Ishikawa (cell line): ENCODE data around the gene MRPL42.
A peak's percentile ranks its signal among the peaks of the same experiment; 100 is the strongest.

Source experiments
- CEBPB ChIP-seq: IDR thresholded peaks from 2 replicates; pipeline ENCODE4 v1.6.1; 2012
- CREB1 ChIP-seq: IDR thresholded peaks from 2 replicates; pipeline ENCODE4 v1.6.1; 2012; ENCODE audit warnings: low read depth
- EP300 ChIP-seq: IDR thresholded peaks from 2 replicates; pipeline ENCODE4 v1.6.1; 2012; ENCODE audit warnings: borderline replicate concordance
- FOXM1 ChIP-seq: IDR thresholded peaks from 2 replicates; pipeline ENCODE4 v1.6.1; 2012; ENCODE audit warnings: low read depth, borderline replicate concordance
- NFIC ChIP-seq: IDR thresholded peaks from 2 replicates; pipeline ENCODE4 v1.6.1; 2012
- RAD21 ChIP-seq: IDR thresholded peaks from 2 replicates; pipeline ENCODE4 v1.6.1; 2012; ENCODE audit warnings: low read depth
- TAF1 ChIP-seq: IDR thresholded peaks from 2 replicates; pipeline ENCODE4 v1.6.1; 2012; ENCODE audit warnings: low read depth, mild to moderate bottlenecking
- TCF12 ChIP-seq: IDR thresholded peaks from 2 replicates; pipeline ENCODE4 v1.6.1; 2012; ENCODE audit warnings: low read depth
- TEAD4 ChIP-seq: IDR thresholded peaks from 2 replicates; pipeline ENCODE4 v1.6.1; 2012
- YY1 ChIP-seq: IDR thresholded peaks from 2 replicates; pipeline ENCODE4 v1.6.1; 2012; ENCODE audit warnings: low read depth
- TF ChIP-seq, protein P1 (sequence below): IDR thresholded peaks from 2 replicates; pipeline ENCODE4 v1.6.1; 2012
- TF ChIP-seq, protein P2 (sequence below): IDR thresholded peaks from 2 replicates; pipeline ENCODE4 v1.6.1; 2012; ENCODE audit warnings: low read depth, mild to moderate bottlenecking
- TF ChIP-seq, protein P3 (sequence below): IDR thresholded peaks from 2 replicates; pipeline ENCODE4 v1.6.1; 2012

DNA sequence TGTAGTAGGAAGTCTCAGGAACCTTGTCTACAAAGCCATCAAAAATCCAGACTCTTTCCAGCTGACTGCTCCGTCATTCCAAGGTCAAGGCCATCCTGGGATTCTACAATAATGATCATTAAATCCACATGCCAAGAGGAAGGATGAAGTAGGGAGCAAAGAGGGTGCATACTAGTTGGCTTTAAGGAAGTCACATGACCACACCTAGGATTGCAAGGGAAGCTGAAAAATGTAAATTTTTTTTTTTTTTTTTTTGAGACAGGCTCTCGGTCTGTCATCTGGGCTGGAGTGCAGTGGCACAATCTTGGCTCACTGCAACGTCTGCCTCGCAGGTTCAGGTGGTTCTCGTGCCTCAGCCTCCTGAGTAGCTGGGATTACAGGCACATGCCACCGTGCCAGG, 7.3 kb upstream of the MRPL42 start:
- no peak for TF ChIP-seq TAF1
- TF ChIP-seq, protein P1, sequence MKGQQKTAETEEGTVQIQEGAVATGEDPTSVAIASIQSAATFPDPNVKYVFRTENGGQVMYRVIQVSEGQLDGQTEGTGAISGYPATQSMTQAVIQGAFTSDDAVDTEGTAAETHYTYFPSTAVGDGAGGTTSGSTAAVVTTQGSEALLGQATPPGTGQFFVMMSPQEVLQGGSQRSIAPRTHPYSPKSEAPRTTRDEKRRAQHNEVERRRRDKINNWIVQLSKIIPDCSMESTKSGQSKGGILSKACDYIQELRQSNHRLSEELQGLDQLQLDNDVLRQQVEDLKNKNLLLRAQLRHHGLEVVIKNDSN, result peak; percentile 67
- TF ChIP-seq, protein P2, sequence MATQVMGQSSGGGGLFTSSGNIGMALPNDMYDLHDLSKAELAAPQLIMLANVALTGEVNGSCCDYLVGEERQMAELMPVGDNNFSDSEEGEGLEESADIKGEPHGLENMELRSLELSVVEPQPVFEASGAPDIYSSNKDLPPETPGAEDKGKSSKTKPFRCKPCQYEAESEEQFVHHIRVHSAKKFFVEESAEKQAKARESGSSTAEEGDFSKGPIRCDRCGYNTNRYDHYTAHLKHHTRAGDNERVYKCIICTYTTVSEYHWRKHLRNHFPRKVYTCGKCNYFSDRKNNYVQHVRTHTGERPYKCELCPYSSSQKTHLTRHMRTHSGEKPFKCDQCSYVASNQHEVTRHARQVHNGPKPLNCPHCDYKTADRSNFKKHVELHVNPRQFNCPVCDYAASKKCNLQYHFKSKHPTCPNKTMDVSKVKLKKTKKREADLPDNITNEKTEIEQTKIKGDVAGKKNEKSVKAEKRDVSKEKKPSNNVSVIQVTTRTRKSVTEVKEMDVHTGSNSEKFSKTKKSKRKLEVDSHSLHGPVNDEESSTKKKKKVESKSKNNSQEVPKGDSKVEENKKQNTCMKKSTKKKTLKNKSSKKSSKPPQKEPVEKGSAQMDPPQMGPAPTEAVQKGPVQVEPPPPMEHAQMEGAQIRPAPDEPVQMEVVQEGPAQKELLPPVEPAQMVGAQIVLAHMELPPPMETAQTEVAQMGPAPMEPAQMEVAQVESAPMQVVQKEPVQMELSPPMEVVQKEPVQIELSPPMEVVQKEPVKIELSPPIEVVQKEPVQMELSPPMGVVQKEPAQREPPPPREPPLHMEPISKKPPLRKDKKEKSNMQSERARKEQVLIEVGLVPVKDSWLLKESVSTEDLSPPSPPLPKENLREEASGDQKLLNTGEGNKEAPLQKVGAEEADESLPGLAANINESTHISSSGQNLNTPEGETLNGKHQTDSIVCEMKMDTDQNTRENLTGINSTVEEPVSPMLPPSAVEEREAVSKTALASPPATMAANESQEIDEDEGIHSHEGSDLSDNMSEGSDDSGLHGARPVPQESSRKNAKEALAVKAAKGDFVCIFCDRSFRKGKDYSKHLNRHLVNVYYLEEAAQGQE, result no peak
- TF ChIP-seq FOXM1, result no peak
- TF ChIP-seq NFIC, result no peak
- TF ChIP-seq YY1, result no peak
- no peak for TF ChIP-seq RAD21
- TF ChIP-seq CREB1, result no peak
- no peak for TF ChIP-seq EP300
- no peak for TF ChIP-seq CEBPB
- TF ChIP-seq, protein P3, sequence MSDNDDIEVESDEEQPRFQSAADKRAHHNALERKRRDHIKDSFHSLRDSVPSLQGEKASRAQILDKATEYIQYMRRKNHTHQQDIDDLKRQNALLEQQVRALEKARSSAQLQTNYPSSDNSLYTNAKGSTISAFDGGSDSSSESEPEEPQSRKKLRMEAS, result no peak
- no peak for TF ChIP-seq TEAD4
- no peak for TF ChIP-seq TCF12
